Hematopoietic multipotent progenitor cell treated with erythropoietin and hydrocortisone succinate and interleukin-3 and kit ligand, for 4 days (in vitro differentiated cells): ENCODE data around the gene STARD8.
A peak's percentile ranks its signal among the peaks of the same experiment; 100 is the strongest.
"Not testable (repeated sequence)": the region's sequence is repeated elsewhere in the genome, so short reads cannot be mapped to it uniquely, and the experiment has no call there.

ENCODE experiments used
- DNase-seq: peaks from one replicate; pipeline ENCODE4 v3.0.0-alpha.2; 2015

Gene STARD8

GRCh38 chrX:68647156-68647957 is at the start of gene STARD8:
TSS of gene STARD8 (plus strand) at chrX:68647666. CDS start at chrX:68647883, 217 bp downstream.
- peak; percentile 22 for DNase-seq

DNA sequence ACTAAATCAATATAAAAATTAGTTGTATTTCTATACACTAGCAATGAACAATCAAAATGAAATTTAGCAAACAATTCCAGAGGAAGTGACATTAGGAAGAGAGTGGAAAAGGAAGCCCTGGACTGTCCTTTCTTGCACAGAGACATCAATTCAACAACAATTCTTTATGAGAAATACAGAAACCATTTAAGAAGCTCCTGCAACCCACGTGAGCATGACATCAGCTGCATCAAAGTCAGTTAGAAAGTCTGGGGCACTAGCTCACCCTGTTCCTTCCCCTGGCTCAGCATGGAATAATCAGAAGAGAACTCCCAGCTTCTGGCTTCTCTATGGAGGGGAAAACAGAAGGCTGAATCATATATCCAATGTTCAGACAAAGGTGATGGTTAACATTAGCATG is 48.6 kb upstream of the STARD8 start:
- DNase-seq, result no peak

GRCh38 chrX:68599256-68600152 is 48.0 kb upstream of the STARD8 start:
- DNase-seq, result peak; percentile 25

- not testable (repeated sequence) for DNase-seq
These were observed 43.2 kb upstream of the STARD8 start for GRCh38 chrX:68604216-68604615.

DNA sequence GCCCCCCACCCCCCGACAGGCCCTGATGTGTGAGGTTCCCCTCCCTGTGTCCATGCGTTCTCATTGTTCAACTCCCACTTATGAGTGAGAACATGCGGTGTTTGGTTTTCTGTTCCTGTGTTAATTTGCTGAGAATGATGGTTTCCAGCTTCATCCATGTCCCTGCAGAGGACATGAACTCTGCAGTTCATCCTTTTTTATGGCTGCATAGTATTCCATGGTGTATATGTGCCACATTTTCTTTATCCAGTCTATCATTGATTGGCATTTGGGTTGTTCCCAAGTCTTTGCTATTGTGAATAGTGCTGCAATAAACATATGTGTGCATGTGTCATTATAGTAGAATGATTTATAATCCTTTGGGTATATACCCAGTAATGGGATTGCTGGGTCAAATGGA is 32.7 kb upstream of the STARD8 start:
- DNase-seq, result not testable (repeated sequence)

GRCh38 chrX:68627986-68628385 is 19.5 kb upstream of the STARD8 start:
- DNase-seq, result no peak

DNA sequence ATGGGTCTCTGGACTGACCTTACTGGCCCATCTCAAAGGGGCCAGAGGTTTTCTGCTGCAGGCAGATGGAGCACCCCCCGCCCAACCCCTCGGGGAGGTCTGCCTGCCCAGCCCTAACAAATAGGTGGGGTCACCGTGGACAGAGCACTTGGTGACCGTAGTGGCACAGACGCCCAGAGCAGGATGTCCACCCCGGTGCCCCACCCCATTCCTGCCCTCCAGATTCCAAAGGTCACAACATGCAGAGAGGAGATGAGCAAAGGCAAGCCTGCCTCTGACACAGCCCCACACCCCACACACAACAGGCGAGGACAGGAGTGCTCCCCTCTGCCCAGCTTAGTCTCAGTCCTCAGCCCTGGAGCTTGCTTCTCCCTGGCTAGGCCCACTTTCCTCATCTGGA is 17.5 kb upstream of the STARD8 start:
- not testable (repeated sequence) for DNase-seq

DNA sequence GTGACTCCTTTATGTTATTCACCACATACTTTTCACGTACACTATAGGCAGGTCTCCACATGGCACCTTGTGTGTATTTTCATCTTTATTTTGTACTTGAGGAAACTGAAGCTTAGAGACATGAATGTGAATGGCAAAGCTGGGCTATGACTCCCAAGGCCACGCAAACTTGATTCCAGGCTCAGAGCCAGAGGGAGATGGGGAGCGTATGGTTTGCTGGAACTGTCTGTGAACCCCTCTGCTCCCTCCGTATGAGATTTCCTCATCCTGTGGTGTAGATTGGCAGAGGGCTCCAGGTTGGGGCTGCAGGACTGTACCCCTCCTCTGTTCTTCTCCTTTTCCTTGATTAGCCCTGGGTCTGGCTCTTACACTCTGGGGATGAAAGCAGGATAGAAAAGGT is 16.1 kb upstream of the STARD8 start:
- no peak for DNase-seq

- DNase-seq, result no peak
These were observed 15.0 kb upstream of the STARD8 start for GRCh38 chrX:68632491-68632890.

GRCh38 chrX:68633981-68634380 is 13.5 kb upstream of the STARD8 start:
- no peak for DNase-seq

DNA sequence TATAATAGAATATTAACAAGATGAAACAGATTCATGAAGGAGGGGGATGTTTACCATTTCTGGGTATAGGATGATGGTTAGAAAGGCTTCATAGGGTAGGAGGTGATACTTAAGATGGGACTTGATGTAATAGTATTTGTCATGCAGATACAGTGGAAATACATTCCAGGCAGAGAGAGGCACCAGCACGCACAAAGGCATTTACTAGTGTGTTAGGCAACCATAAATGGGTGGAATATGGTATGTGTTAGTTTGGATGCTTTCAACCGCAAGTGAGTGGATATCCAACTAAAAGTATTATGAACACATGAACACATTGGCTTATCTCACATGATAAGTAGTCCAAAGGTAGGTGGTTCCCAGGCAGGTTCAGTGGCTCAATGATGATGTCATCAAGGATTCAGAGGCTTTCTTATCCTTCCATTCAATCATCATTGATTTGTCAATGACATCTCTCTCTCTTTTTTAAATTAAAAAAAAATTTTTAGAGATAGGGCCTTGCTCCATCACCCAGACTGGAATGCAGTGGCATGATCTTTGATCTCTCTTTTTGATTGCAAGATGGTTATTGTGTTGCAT is 12.7 kb upstream of the STARD8 start:
- no peak for DNase-seq

DNA sequence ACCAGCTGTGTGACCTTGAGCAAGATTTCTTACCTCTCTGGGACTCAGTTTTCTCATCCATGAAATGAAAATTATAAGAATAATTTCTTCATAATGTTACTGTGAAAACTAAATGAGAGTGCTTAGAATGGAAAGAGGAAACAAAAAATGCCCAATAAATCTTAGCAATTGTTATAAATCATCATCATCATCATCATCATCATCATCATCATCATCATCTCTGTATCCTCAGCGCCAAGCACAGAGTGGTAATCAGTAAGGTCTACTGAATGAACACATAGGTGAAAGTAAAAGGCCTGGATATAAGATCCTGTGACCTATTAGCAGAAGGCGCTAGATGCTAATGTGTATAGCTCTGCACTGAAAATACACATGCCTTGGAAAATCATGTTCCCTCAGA is 6.8 kb upstream of the STARD8 start:
- no peak for DNase-seq

GRCh38 chrX:68644861-68645260 is 2.6 kb upstream of the STARD8 start:
- no peak for DNase-seq

- DNase-seq, result no peak
These were observed 1.0 kb upstream of the STARD8 start for GRCh38 chrX:68646421-68646820.

DNA sequence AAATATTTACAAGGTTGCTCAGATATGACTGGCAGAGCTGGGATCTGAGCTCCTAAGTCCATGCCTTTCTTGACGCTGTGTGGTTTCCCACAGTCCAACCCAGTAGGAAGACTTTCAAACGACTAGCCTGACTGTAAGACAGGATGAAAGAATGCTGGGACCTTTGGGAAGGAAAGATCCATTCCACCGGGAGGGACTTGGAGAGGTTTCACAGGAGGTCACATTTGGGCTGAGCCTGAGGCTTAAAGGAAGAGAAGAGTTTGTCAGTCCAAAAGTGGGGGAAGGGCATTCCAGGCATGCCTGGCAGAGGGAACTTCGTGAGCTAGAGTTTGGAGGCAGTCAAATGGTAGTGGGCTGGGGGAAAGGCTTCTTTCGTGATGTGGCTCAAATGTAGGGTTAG is 1.5 kb downstream of the STARD8 start:
- no peak for DNase-seq

- no peak for DNase-seq
These were observed 3.0 kb downstream of the STARD8 start for GRCh38 chrX:68650491-68650890.

DNA sequence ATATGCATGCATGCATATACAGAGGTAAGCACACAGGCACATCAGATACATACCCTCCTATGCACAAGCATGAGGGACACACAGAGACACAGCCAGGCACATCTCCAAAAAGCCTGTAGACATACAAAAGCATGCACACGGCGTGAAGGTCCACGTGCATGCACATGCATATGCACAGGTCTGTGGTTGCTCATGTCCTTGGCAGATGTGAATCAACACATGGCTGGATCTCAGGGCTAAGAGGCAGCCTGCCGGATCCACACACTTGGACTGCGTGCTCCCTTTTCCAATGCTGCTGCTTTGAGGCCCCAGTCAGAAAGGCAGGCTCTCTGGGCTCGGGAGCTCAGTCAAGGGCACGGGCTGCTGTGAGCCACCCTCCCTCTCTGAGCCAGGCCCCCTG is 3.6 kb downstream of the STARD8 start:
- DNase-seq, result no peak

- DNase-seq, result peak; percentile 29
These were observed 5.1 kb downstream of the STARD8 start for GRCh38 chrX:68652326-68653170.

DNA sequence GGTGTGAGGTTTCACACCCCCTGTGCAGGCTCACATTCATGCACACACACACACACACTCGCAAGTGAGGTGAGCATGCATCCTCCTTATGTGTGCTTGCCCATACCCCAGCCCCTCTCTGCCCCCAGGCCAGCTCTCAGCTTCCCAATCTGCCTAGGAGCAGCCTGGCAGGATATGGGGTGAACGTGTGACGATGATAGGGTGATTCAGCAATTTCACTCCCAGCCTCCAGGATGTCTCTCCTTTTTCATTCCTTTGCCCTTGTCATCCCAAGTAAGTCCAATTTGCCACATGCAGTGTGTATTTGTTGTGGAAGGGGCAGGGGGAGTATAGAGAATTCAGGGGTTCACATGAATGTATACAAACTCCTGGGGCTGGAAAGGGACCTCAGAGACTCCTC is 7.2 kb downstream of the STARD8 start:
- DNase-seq, result no peak

GRCh38 chrX:68656473-68656872 is 9.0 kb downstream of the STARD8 start:
- not testable (repeated sequence) for DNase-seq

DNA sequence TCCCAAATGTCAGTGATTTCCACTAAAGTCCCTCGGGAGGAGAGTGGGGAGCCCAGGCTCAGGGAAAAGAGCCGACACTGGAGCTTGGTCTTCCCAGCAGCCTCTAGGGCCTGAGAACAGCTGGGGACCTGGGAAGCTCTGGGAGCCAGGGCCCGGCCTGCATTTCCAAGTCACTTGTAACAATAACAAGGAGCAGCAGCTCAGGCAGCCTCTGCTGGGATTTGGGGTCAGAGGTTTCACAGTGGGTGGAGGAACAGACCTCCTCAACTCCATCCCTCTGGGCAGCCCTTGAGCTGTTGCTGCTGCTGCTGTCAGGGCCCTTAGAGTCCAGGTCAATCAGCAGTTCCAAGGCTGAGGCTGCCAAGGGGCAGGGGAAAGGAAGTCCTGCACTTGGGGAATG is 11.1 kb downstream of the STARD8 start:
- DNase-seq, result no peak

DNA sequence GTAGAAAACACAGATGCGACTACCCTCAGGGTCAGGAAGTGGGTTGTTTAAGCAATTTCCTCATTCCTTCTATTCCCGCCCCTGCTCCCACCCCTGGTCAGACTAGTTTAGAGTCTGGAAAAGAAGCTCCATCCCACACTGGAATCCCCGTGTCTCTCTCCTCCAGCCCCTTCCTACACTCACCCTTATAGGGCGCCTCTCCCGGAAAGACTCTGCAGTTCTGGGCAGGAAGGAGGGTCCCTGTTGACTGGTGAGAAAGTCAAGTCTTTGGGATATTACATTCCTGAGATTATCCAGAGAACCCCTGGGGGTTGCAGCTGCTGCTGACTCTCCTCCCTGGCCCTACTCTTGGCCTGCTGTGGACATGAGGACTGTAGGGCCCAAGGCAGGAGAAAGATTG is 11.9 kb downstream of the STARD8 start:
- no peak for DNase-seq

DNA sequence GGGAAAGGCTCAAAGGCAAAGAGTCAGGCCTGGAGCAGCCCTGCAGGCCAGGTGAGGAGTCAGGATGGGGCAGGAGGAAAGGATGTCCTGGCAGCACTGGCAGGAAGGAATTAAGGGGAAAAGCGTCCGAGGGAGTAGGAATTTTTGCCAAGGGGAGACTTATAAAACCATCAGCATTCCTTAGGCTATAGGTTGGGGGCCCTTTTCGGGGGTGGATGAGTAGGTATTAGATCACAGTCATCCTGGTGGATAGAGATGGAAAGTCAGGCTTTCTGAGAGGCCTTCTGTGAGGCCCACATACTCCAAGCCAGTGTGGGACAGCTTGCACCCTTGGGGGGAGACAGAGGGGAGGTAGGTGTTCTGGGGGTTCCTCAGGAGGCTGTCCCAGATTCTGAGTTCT is 12.3 kb downstream of the STARD8 start:
- DNase-seq, result no peak
